Activated CD4-positive, CD25-positive, alpha-beta regulatory T cell treated with anti-CD3 and anti-CD28 coated beads, Interleukin-2, amount 50 U/mL, for 72 hours (primary cell): Measurements from ENCODE around the gene PCMT1.
"Not testable (repeated sequence)": the region's sequence is repeated elsewhere in the genome, so short reads cannot be mapped to it uniquely, and the experiment has no call there.

Experiments used
- DNase-seq: peaks from one replicate; pipeline ENCODE4 v3.0.0; 2021

Gene PCMT1

GRCh38 chr6:149751239-149751638 is 1.7 kb downstream of the PCMT1 start:
- DNase-seq: no peak

GRCh38 chr6:149751920-149752319 is 2.4 kb downstream of the PCMT1 start:
- not testable (repeated sequence) for DNase-seq

GRCh38 chr6:149752600-149753373 is 3.2 kb downstream of the PCMT1 start:
- no peak for DNase-seq

DNA sequence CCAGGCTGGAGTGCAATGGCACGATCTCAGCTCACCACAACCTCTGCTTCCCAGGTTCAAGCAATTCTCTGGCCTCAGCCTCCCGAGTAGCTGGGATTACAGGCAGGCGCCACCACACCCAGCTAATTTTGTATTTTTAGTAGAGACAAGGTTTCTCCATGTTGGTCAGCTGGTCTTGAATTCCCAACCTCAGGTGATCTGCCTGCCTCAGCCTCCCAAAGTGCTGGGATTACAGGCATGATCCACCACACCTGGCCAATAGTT is 3.8 kb downstream of the PCMT1 start:
- not testable (repeated sequence) for DNase-seq

- DNase-seq: no peak
These were observed 5.0 kb downstream of the PCMT1 start for GRCh38 chr6:149754548-149754947.

- DNase-seq: no peak
These were observed 6.0 kb downstream of the PCMT1 start for GRCh38 chr6:149755300-149756260.

- no peak for DNase-seq
These were observed 6.7 kb downstream of the PCMT1 start for GRCh38 chr6:149756261-149756636.

DNA sequence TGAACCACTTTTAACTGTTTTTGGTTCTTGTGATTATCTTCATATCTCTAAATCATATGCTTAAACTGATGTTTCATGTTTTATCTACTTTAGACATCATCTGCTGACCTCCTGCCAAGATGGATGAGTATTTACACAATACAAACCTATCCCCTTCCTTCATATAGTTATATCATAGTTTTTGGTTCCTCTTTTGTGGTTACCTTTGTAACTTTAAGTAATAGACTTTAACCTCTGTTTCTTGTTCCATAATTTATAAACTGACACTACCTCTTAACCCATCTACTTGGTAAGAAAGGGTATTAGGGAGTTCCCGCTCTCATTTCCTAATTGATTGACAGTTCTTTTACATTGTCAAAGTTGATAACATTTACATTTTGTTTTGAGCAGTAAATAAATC is 11.9 kb downstream of the PCMT1 start:
- DNase-seq: no peak

- DNase-seq: no peak
These were observed 14.3 kb downstream of the PCMT1 start for GRCh38 chr6:149763866-149764265.

- DNase-seq: no peak
These were observed 16.7 kb downstream of the PCMT1 start for GRCh38 chr6:149766156-149766769.

DNA sequence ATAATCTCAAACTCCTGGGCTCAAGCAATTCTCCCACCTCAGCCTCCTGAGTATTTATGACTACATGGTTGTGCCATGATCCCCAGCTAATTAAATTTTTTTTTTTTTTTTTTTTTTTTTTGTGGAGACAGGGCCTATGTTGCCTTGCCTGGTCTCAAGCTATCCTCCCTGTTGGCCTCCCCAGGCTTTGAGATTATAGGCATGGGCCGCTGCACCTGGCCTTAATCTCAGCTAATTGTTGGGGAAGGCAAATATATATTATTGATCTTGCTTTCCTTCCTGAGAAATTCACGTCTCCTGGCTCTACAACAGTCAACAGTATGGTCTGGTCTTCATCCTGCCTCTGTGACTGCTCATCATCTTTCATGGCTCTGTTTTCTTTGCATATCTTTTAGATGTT is 20.1 kb downstream of the PCMT1 start:
- DNase-seq: no peak

GRCh38 chr6:149771185-149771584 is 21.6 kb downstream of the PCMT1 start:
- DNase-seq: no peak

DNA sequence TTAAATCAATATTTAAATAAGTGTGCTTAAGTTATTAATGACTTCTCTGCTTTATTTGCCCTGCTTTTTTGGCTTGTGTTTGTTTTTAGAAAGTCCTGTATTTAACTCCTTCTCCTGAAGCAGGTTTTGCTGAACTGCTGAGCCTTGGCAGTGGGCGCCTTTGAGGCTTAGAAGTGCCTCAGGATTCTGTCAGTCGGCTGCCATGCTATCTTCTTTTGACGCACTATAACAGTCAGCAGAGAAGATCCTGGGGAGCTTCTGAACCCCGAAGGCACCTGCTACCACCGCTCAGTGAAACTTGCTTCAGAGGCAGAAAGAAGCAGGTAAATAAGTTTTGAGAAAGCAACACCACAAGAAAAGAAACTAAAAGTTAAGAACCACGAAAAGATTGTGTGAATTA is 22.4 kb downstream of the PCMT1 start:
- DNase-seq: no peak

GRCh38 chr6:149777624-149778023 is 28.1 kb downstream of the PCMT1 start:
- no peak for DNase-seq

DNA sequence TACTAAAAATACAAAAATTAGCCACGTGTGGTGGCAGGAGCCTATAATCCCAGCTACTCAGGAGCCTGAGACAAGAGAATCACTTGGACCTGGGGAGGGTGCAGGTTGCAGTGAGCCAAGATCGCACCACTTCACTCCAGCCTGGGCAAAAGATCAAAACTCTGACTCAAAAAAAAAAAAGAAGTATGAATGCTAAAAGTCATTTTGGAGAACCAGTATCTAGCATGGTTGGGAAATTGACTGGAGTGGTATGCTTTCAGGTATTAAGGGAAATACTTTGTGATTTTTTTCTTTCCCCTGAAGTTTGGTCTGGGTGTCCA is 30.1 kb downstream of the PCMT1 start:
- no peak for DNase-seq

DNA sequence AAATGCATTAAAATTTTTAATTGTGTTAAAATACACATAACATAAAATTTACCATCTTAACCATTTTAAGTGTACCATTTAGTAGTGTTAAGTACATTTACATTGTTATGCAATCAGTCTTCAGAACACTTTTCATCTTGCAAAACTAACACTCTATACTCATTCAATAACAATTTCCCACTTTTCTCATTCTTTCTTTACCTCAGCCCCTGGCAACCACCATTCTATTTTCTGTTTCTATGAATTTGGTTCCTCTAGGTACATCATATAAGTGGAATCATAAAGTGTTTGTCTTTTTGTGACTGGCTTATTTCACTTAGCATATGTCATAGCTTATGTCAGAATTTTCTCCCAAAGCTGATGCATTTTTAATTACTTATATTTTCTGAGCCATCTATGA is 32.2 kb downstream of the PCMT1 start:
- no peak for DNase-seq

DNA sequence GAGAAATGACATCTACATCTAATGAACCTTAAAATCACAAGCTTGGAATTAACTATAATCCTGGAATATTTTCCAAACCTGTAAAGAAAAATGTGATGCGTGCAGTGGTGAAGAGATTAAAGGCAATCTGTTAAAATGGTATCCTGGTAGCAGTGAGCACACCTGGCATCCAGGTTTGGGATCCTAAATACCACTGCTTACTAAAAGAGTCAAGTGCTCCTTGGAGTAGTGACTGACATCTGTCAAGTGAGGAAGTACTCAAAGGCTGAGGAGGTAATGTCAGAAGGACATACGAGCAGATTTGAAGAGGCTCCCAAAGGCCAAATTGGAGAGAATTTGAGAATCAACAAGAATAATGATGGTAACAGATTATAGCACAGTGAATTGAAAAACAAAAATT is 32.8 kb downstream of the PCMT1 start:
- DNase-seq: no peak

DNA sequence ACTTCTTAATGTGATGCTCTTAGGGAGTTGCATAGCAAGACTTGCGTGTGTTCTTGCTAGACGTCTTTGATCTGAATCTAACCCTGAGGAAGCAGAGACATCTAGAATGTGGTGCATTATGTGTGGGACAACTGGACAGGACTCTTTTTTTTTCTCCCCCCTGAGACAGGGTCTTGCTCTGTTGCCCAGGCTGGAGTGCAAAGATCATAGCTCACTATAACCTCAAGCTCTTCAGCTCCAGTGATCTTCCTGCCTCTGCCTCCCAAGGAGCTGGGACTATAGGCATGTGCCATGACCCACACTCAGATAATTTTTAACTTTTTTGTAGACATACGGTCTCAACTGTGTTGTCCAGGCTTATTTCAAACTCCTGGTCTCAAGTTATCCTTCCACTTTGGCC is 34.0 kb downstream of the PCMT1 start:
- DNase-seq: no peak

DNA sequence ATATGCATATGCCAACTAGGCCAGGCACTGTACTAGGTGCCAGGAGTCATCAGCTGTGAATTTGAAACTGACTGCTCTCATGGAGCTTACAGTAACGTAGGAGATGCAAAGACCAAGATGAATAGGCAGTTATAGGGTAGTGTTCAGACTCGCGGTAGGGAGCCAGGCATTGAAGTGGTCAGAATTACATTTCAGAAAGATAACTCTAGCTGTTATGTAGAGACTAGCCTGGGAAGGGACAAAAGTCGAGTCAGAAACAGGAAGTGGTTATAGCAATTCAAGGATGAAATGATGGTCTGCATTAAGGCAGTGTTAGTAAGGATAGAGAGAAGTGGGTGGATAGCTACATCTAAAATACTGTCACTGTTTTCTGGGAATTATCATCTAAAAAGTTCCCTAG is 56.6 kb downstream of the PCMT1 start:
- no peak for DNase-seq

DNA sequence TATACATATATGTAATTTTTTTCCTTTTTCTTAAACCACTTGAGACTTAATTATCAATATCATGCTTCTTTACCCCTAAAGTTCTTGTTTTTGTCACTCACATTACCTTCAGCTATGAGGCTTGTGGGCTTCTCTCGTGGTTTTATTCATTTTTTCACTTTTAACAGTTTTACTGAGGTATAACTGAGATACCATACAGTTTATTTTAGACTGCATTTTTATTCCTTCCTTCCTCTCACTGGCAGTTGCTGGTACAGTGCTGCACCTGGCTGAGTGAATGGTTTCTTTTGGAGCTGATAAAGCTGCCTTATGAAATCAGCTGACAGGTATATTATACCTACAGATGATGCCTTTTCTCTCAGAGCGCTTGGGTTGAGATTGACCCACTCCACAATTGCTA is 60.3 kb downstream of the PCMT1 start:
- DNase-seq: no peak

- no peak for DNase-seq
These were observed 63.8 kb downstream of the PCMT1 start for GRCh38 chr6:149813351-149813750.

DNA sequence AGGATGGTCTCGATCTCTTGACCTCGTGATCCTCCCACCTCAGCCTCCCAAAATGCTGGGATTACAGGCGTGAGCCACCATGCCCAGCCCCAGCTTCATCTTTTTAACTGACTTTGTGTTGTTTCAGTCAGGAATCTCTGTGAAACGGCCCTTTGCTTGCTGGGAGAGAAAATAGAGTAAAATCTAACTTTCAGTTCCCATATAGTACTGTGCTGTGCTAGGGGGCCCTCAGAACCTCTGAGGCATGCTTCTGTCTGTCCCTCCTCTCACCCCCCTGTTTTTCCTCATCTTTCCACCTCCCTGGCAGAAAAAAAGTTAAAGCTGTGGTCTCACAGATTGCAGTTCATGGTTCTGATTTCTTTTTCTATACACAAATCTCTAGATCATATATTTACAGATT is 66.2 kb downstream of the PCMT1 start:
- DNase-seq: no peak

- DNase-seq: no peak
These were observed 71.0 kb downstream of the PCMT1 start for GRCh38 chr6:149820506-149820905.

GRCh38 chr6:149821492-149821891 is 72.0 kb downstream of the PCMT1 start:
- DNase-seq: no peak
